H54 (cell line): ENCODE results near the gene ZCCHC14.
A peak's percentile ranks its signal among the peaks of the same experiment; 100 is the strongest.

Source experiments
- DNase-seq: peaks from one replicate; pipeline ENCODE4 v3.0.0; 2011; ENCODE audit warnings: low spot score, mixed read lengths; ENCODE audit not compliant: insufficient read length
- FAIRE-seq: peaks from 3 replicates; lab custom pipeline; 2011; peaks lifted over from hg19 to GRCh38; lab: Jason Lieb, UNC
- POLR2A ChIP-seq: IDR thresholded peaks from 2 replicates; pipeline ENCODE4 v1.6.1; 2011; ENCODE audit warnings: low read depth, mild to moderate bottlenecking, low read length

The ZCCHC14 gene

GRCh38 chr16:87420026-87421002 lies 72.5 kb downstream of the ZCCHC14 start:
- FAIRE-seq, result no peak
- no peak for TF ChIP-seq POLR2A
- DNase-seq, result no peak

GRCh38 chr16:87418644-87419043 lies 74.2 kb downstream of the ZCCHC14 start:
- no peak for DNase-seq
- FAIRE-seq, result no peak
- TF ChIP-seq POLR2A, result no peak

DNA sequence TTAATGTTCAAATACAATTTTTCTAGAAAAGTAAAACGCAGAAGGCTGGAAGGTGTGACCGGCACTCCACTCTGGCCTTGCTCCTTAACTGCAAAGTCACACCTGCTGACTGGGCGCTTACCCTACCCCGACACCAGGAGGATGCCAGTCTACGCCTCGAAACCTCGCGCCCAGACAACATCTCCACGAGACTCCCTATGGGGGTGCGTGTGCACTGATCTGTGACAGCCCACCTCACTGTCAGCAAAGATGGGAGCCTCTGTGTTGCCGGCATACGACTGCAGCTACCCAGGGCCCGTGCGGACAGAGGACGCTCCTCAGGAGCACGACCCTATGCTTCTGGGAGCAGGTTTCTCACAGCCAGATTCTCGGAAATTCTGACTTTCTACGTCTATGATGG lies 74.6 kb downstream of the ZCCHC14 start:
- FAIRE-seq (no peak), DNase-seq (no peak)
- TF ChIP-seq POLR2A, result no peak

DNA sequence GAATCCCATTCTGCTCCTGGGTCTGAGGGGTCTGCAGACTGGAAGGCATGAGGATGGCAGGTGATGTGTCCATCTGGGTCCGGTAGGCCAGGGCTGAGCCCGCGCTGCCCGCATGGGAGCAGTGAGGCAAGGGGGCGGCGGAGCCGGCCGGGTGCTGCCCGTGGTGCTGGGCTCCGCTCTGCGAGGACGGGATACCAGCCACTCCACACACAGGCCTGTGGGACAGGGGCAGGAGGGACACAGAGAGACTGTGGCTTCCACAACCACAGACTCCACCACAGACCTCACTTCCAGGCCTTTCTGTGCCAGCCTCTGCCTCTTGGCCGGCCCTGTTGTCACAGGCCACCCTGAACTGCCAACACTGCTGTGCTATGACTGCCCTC lies 75.3 kb downstream of the ZCCHC14 start:
- FAIRE-seq, result no peak
- DNase-seq, result no peak
- no peak for TF ChIP-seq POLR2A

DNA sequence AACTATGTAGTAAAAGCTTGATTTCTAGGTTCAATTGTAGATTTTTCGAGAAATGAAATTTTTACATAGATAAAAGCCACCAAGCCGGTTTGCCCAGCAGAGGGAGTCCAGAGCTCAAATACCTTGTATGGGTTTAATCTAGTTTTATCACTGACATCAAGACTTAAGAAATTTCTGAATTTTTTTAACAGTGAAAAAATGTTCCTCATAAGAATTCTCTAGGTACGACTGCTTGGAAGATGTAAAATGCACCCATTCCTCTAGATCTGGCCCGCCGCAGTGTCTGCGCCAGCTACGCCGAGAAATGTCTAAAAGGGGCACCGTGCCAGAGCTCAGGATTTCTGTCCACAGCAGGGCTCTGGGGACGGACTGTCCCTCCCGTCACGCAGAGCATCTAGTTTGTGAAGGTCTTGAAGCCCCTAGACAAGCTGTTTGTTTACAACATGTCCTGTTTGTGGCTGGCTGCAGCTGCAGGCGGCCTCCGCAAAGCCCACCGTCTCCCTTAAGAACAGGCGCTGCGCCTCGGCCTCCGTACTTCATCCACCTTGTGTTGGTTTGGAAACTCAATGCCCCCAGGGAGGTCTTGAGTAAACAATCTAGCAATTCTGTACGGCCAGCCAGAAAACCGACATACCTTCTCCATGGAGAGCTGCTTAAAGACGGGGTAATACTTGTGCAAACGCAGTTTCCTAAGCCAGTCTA lies 75.8 kb downstream of the ZCCHC14 start:
- DNase-seq (peak; percentile 30), FAIRE-seq (no peak)
- no peak for TF ChIP-seq POLR2A

- DNase-seq (no peak), FAIRE-seq (no peak)
- TF ChIP-seq POLR2A, result no peak
Observed at GRCh38 chr16:87415441-87415840, 77.4 kb downstream of the ZCCHC14 start.

DNA sequence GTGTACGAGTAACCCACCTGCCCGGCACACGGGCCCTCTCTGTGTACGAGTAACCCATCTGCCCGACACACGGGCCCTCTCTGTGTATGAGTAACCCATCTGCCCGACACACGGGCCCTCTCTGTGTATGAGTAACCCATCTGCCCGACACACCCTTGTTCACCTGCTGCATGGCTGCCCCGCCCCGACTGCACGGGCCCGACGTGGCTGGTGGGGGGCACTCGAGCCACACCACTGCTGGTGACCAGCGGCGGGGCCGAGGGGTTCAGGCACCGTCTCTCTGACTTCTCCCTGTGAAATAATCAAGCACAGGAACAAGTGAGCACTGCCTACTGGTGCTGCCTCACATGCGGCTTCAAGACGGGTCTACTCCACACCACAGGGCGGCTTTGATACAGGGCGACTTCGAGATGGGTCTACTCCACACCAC lies 78.6 kb downstream of the ZCCHC14 start:
- FAIRE-seq (no peak), DNase-seq (no peak)
- TF ChIP-seq POLR2A, result no peak

DNA sequence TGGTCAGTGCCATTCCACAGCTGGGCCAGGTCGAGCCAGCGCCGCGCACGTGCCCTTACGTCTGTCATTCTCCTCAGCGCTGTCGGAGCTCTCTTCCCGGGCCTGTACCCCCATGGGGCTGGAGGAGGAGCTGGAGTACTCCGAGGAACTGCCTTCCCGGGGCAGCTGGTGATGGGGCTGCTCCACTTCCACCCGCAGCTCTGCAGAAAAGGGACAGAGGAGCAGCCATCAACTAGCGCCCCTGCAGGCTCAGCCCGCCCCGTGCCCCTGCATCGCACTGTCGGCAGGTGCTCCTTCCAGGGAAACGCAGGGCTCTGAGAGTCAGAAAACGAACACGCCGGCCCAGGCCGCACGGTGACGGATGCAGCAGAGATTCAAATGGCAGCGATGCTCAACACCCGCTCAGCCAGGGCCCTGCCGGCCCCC lies 79.8 kb downstream of the ZCCHC14 start:
- FAIRE-seq, result no peak
- no peak for DNase-seq
- no peak for TF ChIP-seq POLR2A

DNA sequence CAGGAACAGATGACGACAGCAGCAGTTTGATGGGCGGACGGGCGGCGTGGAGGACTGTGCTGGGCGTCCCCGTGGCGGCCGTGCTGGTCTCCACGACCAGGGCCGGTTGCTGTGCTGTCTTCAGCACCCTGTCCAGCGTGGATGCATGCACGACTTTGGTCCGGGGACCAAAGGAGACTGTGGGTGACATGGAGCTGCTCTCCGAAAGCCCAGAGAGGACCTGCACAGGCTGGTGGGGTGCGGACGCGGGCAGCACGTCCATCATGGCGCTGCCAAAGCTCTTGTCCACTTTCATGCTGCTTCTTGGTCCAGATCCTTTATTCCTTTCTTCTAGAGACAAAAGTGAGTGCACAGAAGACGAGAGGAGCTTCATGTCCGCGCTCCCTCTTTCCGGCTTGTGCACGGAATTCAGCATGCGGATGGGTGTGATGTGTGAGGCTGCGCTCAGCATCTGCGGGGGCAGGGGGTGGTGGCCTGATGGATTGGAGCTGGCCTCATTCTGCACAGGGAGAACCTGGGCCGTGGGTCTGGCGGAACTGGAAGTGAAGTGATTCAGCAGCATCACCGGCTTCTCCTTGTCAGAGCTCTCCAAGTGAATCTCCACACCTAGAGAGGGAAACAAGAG lies 80.3 kb downstream of the ZCCHC14 start:
- TF ChIP-seq POLR2A, result no peak
- DNase-seq (no peak), FAIRE-seq (no peak)

GRCh38 chr16:87411375-87412271 lies 81.2 kb downstream of the ZCCHC14 start:
- FAIRE-seq, result no peak
- no peak for DNase-seq
- TF ChIP-seq POLR2A, result no peak

GRCh38 chr16:87410968-87411367 lies 81.9 kb downstream of the ZCCHC14 start:
- FAIRE-seq, result no peak
- no peak for TF ChIP-seq POLR2A
- no peak for DNase-seq

- DNase-seq, result no peak
- TF ChIP-seq POLR2A, result no peak
- no peak for FAIRE-seq
Observed at GRCh38 chr16:87410530-87410929, 82.3 kb downstream of the ZCCHC14 start.

GRCh38 chr16:87409781-87410180 lies 83.0 kb downstream of the ZCCHC14 start:
- no peak for DNase-seq
- TF ChIP-seq POLR2A, result no peak
- FAIRE-seq, result no peak
